Stomach (tissue), 4 donors: Measurements from ENCODE around the gene LUZP1.

Source experiments
- POLR2A ChIP-seq, 4 donors: fragments of 450-650 bp; IDR thresholded peaks; one replicate each; pipeline ENCODE4 v1.6.1; 2016; ENCODE audit warnings: antibody characterized with exemption in 4 of 4, control low read depth in 2 of 4, mild to moderate bottlenecking in 1 of 4, moderate library complexity in 1 of 4
- POLR2AphosphoS5 ChIP-seq, 3 donors: sonication (generic); formaldehyde crosslinking; IDR thresholded peaks; one replicate each; pipeline ENCODE4 v1.6.1; 2016; ENCODE audit warnings: antibody characterized with exemption in 3 of 3
- TF ChIP-seq, protein P1 (sequence below), 7 experiments: fragments of 450-650 bp in 4 of 7; fragments of 200-600 bp in 3 of 7; sonication (generic) in 3 of 7; IDR thresholded peaks; one replicate each; pipeline ENCODE4 v1.5.1; 2016 to 2019; ENCODE audit warnings: antibody characterized with exemption in 7 of 7, control low read depth in 2 of 7, mild to moderate bottlenecking in 1 of 7

DNA sequence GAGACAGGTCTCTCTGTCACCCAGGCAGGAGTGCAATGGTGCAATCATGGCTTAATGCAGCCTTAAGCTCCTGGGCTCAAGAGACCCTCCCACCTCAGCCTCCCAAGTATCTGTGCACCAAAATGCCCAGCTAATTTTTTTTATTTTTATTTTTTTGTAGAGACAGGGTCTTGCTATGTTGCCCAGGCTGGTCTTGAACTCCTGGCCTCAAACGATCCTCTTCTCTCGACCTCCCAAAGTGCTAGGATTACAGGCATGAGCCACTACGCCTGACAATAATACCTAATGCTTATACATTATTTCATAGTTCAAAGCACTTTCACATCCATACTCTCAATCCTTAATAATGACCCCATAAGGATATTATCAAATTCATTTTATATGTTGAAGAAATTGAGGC, 48.3 kb downstream of the LUZP1 start:
- TF ChIP-seq, protein P1, sequence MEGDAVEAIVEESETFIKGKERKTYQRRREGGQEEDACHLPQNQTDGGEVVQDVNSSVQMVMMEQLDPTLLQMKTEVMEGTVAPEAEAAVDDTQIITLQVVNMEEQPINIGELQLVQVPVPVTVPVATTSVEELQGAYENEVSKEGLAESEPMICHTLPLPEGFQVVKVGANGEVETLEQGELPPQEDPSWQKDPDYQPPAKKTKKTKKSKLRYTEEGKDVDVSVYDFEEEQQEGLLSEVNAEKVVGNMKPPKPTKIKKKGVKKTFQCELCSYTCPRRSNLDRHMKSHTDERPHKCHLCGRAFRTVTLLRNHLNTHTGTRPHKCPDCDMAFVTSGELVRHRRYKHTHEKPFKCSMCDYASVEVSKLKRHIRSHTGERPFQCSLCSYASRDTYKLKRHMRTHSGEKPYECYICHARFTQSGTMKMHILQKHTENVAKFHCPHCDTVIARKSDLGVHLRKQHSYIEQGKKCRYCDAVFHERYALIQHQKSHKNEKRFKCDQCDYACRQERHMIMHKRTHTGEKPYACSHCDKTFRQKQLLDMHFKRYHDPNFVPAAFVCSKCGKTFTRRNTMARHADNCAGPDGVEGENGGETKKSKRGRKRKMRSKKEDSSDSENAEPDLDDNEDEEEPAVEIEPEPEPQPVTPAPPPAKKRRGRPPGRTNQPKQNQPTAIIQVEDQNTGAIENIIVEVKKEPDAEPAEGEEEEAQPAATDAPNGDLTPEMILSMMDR (IDR thresholded peaks at IDR 0.05), result no peak
- no peak for TF ChIP-seq POLR2AphosphoS5 (IDR thresholded peaks at IDR 0.05)
- TF ChIP-seq POLR2A (IDR thresholded peaks at IDR 0.05), result no peak
